ENCODE data around the gene LRFN3. TPM values are rescaled to one million over a fixed set of nuclear protein-coding genes. Genes with fewer than 3 reads are reported as not detected.
"Not testable (repeated sequence)": the region's sequence is repeated elsewhere in the genome, so short reads cannot be mapped to it uniquely, and the experiment has no call there.

The LRFN3 gene
- total RNA-seq, 1 donor from 2014 or later: 6.1 TPM

DNA sequence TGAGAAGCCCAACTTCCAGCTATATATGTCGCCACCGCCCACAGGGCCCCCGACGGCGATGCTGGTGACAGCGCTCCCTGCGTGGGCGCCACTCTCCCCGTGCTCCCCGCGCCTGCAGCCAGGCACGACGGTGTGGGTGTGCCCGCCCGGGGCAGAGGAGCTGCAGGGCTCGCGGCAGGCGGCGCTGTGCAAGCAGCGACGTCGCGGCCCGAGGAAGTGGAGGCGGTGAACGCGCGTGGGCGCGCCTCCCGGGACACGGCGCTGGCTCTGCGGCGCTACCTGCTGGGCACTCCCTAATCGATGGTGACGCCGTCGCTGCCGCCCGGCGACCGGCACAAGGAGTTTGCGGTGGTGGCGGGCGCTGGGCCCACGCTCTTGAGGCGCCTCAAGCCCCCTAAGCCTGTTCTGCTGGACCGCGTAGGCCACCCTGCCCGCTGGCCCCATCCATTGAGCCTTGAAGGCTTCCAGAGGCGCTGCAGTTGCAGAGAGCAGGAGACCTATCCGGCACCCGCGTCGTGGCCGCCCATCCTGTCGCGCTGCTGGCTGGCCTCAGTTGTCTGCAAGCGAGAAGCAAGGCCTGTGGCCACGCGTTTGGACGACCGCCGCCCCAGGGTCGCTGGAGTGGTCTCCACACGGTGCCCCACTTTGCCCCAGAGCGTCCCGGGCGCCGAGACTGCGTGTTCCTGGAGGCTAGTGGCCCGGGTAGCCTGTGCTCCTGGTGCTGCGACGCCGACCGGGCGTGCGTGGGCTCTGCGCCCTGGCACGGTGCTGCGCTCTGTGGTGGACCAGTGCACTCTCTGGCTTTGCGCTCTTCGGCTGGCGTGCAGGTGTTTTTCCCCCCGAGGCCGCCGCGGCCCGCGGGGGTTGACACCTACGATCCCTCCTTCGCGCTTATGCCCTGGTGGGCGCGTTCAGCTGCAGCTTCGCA is 23.1 kb downstream of the LRFN3 start:
- ATAC-seq (ENCODE audit: poor library complexity) (peak; percentile 68), DNase-seq (peak; percentile 72)
- intact Hi-C loops (cut with DNase I): no loop called here

DNA sequence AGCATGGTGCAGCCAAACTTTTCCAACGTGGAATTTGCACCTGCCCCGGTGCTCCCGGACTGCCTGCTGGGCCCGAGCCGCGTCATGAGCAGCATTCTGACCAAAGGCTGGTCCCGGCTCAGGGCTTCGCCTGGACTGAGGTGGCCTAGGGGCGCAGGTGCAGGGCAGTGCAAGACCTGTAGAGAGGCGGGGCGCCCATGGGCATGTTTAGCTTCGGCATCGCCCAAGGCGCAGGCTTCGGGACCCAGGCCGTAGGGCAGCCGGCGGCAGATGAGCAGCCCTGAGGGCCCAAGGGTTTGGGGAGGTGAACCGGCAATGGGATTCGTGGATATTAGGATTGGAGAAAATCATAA is 23.8 kb downstream of the LRFN3 start:
- intact Hi-C loops (cut with DNase I): no loop called here

DNA sequence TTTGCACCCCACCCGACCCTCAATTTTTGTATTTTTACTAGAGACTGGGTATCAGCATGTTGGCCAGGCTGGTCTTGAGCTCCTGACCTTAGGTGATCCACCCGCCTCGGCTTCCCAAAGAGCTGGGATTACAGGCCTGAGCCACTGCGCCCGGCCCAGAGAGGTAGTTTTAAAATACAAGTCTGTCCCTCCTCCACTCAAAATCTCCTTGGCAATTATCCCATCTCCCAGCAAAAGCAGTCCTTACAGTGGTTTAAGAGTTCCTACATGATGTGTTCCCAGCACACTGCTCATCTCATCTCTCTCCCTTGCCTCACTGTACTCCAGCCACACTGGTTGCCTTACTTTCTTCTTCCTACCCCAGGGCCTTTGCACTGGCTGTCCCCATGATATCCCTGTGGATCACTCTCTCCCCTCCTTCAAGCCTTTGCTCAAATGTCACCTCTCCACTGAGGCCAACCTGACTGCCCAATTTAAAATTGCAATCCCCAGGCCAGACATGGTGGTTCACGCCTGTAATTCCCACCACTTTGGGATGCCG is 24.3 kb downstream of the LRFN3 start:
- intact Hi-C loops (cut with DNase I): no loop called here
- ATAC-seq (ENCODE audit: poor library complexity) (no peak), DNase-seq (no peak)

More for the DNA sequence above, 23.8 kb downstream of the LRFN3 start:
- DNase-seq: no peak
- ATAC-seq (ENCODE audit: poor library complexity): no peak

DNA sequence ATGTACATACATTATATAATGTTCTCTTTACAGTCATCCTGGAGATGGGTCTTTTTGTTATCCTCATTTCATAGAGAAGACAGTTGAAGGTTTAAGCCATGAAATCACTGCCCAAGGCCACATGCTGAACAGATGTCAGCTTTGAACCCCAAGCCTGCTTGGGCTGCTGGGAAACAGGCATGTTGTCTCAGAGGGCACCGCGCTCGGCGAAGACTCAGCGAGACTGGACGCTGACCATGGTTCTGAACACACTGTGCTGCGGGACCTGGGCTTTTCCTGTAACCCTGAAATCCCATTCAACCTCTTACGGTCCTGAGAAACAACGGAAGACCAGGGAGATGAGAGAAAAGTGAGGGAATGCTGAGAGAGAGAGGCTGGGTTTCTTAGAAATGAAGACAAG is 27.3 kb downstream of the LRFN3 start:
- ATAC-seq (ENCODE audit: poor library complexity): no peak
- no peak for DNase-seq
- intact Hi-C loops (cut with DNase I): no loop called here

DNA sequence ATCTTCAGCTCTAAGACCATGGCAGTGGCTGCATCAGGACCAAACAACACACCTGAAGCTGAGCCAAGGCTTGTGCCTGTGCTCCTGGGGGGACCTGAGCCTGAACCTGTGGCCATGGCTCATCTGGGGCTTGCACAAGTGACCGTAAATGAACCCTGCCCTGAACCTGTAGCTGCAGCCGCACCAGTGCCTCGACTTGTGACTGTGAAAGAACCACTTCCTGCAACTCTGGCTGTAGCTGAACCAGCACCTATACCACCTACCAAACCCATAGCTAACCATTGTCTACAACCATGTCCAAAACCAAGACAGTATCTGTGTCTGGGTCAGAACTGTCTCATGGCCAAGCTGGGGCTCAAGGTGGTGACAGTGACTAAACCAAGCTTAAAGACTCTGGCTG is 30.6 kb downstream of the LRFN3 start:
- DNase-seq (no peak), ATAC-seq (ENCODE audit: poor library complexity) (no peak)
- intact Hi-C loops (cut with DNase I): no loop called here

DNA sequence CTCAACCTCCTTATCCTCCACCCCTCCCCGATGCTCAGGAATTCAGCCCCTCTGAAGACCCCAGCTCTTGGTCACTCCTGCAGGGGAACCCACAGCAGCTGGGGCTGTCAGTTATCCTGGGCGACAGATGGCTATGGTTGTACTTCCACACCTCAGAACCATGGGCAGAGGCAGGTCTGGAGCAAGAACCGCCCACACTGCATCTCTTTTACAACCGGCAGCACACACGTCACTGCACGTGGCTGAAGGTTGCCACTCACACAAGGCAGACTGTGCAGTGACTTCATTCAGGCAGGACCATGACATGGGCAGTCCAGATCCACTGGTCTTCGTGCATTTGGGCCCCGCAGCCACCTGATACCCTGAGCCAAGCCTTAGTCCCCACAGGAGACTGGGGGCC is 37.3 kb downstream of the LRFN3 start:
- no peak for ATAC-seq (ENCODE audit: poor library complexity)
- intact Hi-C loops (cut with DNase I): no loop called here
- no peak for DNase-seq

DNA sequence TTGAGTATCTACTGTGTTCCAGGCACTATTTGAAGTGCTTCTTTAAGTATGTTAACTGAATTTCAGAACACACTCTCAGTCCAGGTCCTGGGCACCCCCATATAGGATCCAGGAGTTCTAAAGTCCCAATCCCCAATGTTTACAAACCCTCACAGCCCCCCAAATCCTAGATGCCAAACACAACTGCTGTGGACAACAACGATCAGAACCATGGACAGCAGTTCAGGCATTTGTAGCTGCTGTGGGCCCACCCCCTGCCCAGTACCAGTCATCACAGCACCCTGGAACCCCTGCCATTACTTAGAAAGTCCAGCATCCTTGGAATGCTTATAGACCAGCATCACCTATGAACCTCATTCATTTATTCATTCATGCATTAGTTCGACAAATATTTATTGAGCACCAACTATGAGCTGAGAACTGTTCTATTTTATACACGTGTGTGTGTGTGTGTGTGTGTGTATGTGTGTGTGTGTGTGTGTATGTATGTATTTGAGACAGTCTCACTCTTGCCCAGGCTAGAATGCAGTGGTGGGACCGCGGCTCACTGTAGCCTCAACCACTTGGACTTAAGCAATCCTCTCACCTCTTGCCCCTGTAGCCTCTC is 39.5 kb downstream of the LRFN3 start:
- DNase-seq (peak; percentile 10), ATAC-seq (ENCODE audit: poor library complexity) (no peak)
- intact Hi-C loops (cut with DNase I): no loop called here

DNA sequence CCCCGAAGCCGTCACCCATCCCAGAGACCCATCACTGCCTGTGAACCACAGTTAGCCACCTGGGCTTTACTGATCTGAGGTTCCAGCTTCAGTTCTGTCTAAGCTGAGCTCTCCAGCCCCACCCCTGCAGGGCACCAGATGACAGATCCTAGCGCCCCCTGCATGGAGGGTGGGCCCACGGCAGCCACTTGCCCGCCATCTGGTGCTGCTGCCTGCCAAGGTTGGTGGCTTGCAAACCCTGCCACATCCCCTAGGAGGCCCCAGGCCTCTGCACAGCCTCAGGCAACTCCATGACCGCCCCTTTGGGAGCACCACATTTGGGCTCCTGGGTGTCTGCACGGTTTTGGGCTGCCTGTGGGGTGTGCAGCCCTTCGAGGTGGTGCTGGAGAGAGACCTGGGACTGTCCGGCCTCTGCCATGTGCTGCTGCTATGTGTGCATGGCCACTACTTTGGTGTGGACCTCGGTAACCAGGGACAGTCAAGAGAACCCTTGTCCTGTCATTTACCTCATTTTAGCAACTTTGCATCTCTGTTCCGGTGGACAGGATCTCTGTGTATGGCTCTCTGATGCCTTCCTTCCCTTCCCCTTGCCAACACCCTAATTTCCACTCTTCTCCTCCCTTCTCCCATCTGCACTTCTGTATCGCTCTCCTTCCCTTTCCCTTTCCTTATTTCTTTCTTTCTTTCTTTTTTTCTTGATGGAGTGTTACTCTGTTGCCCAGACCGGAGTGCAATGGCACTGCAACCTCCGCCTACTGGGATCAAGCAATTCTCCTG is 41.5 kb downstream of the LRFN3 start:
- no peak for ATAC-seq (ENCODE audit: poor library complexity)
- intact Hi-C loops (cut with DNase I): no loop called here

DNA sequence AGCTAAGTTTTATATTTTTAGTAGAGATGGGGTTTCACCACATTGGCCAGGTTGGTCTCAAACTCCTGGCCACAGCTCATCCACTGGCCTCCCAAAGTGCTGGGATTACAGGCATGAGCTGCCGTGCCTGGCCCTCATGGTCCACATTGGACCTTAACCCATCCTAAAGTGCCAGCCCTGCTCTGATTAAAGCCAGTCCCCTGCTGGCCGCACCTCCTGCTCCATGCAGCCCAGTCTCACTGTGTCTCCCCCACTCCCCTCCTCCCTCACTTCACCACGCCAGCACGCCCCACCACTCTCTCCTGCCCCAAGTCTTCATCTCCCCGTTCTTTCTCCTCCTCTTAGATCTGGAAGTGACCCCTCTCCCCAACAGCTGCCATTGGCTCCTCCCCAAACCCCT is 42.1 kb downstream of the LRFN3 start:
- DNase-seq (no peak), ATAC-seq (ENCODE audit: poor library complexity) (no peak)
- intact Hi-C loops (cut with DNase I): no loop called here

More for the DNA sequence above, 41.5 kb downstream of the LRFN3 start:
- DNase-seq: no peak

DNA sequence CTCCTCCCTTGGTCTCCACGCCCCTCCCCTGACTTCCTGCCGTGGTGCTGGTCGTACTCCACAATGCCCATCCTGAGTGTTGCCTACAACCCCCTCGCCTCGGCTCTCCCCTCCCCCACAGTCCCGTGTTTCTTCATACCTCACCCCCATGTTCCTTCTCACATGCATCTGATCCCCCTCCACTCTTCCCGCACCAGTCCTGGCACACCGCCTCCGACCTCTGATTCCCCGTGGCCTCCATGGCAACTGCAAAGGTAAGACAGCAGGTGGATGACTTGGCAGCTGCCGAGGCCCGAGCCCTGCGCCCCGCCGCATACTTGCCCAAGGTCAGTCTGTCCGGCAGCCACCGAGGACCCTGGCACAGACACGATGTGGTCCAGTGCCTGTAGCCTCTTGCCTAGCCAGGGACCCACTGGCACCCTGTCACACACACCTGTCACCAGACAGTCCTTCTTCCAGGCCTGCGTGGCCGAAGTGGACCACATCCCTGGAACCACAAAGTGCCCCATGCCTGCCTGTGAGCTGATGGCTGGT is 42.7 kb downstream of the LRFN3 start:
- intact Hi-C loops (cut with DNase I): no loop called here
- ATAC-seq (ENCODE audit: poor library complexity) (no peak), DNase-seq (no peak)

DNA sequence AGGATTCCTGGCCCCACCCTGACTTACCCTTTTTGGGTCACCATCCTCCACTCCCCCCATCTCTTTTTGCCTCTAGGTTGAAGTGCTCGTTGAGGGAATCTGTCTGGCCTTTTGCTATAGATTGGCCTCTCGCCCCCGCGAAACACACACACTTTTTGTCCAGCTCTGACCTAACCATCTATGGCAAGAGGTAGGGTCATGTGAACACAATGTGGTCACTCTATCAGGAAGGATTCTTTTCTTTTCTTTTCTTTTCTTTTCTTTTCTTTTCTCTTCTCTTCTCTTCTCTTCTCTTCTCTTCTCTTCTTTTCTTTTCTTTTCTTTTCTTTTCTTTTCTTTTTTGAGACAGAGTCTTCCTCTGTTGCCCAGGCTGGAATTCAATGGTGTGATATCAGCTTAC is 44.8 kb downstream of the LRFN3 start:
- ATAC-seq (ENCODE audit: poor library complexity); intact Hi-C loops (cut with DNase I); DNase-seq: not testable (repeated sequence)

DNA sequence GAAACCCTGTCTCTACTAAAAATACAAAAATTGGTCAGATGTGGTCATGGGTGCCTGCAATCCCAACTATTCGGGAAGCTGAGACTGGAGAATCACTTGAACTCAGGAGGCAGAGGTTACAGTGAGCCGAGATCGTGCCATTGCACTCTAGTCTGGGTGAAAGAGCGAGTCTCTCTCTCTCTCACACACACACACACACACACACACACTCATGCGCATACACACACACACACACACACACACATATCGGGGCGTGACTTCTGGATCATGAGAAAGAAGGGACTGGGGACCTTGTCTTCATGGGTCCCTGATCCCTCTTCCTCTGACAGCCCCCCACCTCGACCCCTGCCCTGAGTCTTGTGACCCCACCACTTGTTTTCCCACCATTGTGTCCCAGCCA is 47.0 kb downstream of the LRFN3 start:
- intact Hi-C loops (cut with DNase I): no loop called here
- no peak for ATAC-seq (ENCODE audit: poor library complexity)
- DNase-seq: no peak

DNA sequence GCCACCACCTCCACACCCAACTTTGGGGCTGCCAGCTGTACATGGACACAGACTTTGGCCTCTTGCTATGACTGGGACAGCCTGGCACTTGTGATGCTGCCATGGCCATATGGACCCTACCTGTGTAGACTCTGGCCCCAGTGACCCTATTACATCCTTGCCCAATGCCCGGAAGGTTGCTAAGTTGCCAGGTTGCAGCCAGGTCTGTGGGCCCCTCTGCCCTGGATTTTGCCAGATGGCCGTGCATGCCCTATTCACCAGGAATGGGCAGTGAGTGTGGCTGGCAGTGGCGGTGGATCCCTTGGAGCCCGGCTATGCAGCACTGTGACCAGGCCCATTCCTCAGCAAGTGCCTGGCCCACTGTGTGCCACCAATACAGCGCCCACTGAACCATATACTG is 49.9 kb downstream of the LRFN3 start:
- ATAC-seq (ENCODE audit: poor library complexity) (no peak), DNase-seq (no peak)
- intact Hi-C loops (cut with DNase I): no loop called here

DNA sequence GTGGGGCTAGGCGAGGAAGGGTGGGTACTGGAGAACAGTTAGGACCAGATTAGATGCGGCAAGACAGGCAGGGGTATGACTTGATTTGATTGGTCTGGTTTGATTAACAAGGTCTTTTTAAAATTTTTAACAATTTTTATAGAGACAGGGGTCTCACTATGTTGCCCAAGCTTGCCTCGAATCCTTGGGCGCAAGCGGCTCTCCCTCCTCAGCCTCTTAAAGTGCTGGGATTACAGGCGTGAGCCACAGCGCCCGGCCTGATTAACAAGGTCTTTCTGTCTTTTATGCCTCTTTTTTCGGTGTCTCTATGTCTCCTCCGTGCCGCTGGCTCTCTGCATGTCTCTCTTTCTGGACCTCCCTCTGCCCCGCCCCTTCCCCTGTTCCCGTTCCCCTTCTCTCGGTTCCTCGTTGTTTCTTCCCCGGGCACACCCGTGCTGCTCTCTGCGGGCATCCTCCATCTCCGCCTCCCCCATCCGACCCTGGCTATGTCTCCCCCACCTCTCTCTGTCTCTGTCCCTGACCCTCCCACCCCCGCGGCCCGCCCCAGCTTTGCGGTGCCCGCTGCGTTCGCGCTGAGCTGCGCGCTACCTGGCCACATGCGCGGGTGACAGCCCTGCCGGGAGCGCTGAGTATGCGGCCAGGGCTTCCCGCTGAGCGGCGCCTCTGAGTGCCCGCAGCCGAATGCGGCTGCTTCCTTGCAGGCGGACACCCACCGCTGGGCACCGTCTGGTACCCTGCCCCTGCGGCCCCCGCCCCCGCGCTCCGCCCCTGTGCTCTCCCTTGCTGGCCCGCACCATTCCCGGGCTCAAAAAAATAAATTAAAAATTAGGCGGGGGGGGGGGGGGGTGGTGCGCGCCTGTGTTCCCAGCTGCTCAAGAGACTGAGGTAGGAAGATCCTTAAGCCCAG is 50.7 kb downstream of the LRFN3 start:
- intact Hi-C loops (cut with DNase I): no loop called here
- ATAC-seq (ENCODE audit: poor library complexity) (peak; percentile 64), DNase-seq (peak; percentile 73)

DNA sequence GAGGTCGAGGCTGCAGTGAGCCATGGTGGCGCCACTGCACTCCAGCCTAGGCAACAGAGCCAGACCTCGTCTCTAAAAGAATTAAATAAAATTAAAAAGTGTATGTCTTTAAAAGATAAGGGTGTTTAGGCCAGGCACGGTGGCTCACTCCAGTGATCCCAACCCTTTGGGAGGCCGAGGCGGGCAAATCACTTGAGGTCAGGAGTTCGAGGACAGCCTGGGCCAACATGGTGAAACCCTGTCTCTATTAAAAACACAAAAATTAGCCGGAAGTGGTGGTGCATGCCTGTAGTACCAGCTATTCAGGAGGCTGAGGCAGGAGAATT is 51.4 kb downstream of the LRFN3 start:
- DNase-seq: no peak
- ATAC-seq (ENCODE audit: poor library complexity): no peak
- intact Hi-C loops (cut with DNase I): no loop called here

DNA sequence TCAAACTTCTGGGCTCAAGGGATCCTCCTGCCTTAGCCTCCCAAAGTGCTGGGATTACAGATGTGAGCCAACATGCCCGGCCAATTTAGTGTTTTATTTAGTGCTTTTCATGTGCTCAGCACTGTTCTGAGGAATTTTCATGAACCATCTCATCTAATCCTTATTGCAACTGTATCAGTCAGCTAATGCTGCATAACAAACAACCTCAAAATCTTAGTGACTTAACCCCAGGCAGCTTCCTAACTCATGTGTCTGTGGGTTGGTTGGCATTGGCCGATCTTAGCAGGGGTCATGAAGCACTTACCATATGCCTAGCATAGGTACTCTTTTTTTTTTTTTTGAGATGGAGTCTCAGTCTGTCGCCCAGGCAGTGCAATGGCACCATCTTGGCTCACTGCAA is 52.6 kb downstream of the LRFN3 start:
- intact Hi-C loops (cut with DNase I): no loop called here
- no peak for ATAC-seq (ENCODE audit: poor library complexity)
- no peak for DNase-seq

DNA sequence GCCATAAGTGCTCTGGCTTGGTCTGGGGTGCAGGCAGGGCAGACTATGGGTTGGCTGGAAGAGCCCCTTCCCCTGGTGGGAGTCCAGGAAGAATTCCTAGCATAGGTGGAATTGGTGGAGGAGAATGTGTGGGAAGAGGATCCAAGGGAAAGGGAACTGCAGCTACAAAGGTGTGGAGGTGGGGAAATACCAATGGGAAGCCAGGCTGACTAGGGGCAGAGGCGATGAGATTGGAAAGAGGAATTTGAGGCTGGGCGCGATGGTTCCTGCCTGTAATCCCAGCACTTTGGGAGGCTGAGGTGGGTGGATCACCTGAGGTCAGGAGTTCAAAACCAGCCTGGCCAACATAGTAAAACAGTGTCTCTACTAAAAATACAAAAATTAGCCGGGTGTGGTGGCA is 54.0 kb downstream of the LRFN3 start:
- ATAC-seq (ENCODE audit: poor library complexity) (no peak), DNase-seq (no peak)
- intact Hi-C loops (cut with DNase I): no loop called here
